ENCODE data around the gene DLK2. TPM values are rescaled to one million over a fixed set of nuclear protein-coding genes. Genes with fewer than 3 reads are reported as not detected.

The DLK2 gene
- total RNA-seq, 1 donor from 2014 or later: 3.4 TPM

- DNase-seq (ENCODE audit: extremely low spot score, unreplicated experiment): no peak
- no peaks in the 10 kb centered on the region for H3K27me3 Mint-ChIP-seq
- H3K9me3 Mint-ChIP-seq: no peaks in the 10 kb centered on the region
- H3K4me3 Mint-ChIP-seq: no peak overlapping the region
- H3K36me3 Mint-ChIP-seq: no peaks in the 10 kb centered on the region
- TF ChIP-seq CTCF (conservative IDR thresholded peaks at IDR 0.05): no peak
- no peak overlapping the region for H3K27ac Mint-ChIP-seq
- H3K4me1 Mint-ChIP-seq (ENCODE audit: unreplicated experiment): no peaks in the 10 kb centered on the region
These were observed 10.8 kb downstream of the DLK2 start for GRCh38 chr6:43444582-43444981.

- no peak overlapping the region for H3K27ac Mint-ChIP-seq
- no peaks in the 10 kb centered on the region for H3K36me3 Mint-ChIP-seq
- no peak for TF ChIP-seq CTCF (conservative IDR thresholded peaks at IDR 0.05)
- H3K4me3 Mint-ChIP-seq: no peak overlapping the region
- no peaks in the 10 kb centered on the region for H3K27me3 Mint-ChIP-seq
- no peak for DNase-seq (ENCODE audit: extremely low spot score, unreplicated experiment)
- H3K9me3 Mint-ChIP-seq: no peaks in the 10 kb centered on the region
- no peaks in the 10 kb centered on the region for H3K4me1 Mint-ChIP-seq (ENCODE audit: unreplicated experiment)
These were observed 11.3 kb downstream of the DLK2 start for GRCh38 chr6:43444036-43444435.

- H3K27ac Mint-ChIP-seq: no peak overlapping the region
- no peak overlapping the region for H3K4me3 Mint-ChIP-seq
- H3K27me3 Mint-ChIP-seq: no peaks in the 10 kb centered on the region
- no peak for TF ChIP-seq CTCF (conservative IDR thresholded peaks at IDR 0.05)
- no peak for DNase-seq (ENCODE audit: extremely low spot score, unreplicated experiment)
- peaks cover under 1% of the 10 kb centered on the region for H3K4me1 Mint-ChIP-seq (ENCODE audit: unreplicated experiment)
- no peaks in the 10 kb centered on the region for H3K36me3 Mint-ChIP-seq
- no peaks in the 10 kb centered on the region for H3K9me3 Mint-ChIP-seq
These were observed 12.4 kb downstream of the DLK2 start for GRCh38 chr6:43442935-43443334.

GRCh38 chr6:43437700-43438099, 17.6 kb downstream of the DLK2 start:
- DNase-seq (ENCODE audit: extremely low spot score, unreplicated experiment): no peak
- TF ChIP-seq CTCF (conservative IDR thresholded peaks at IDR 0.05): no peak
- Mint-ChIP-seq H3K4me3 (no peak overlapping the region), H3K27ac (peak overlapping the region; percentile 89), H3K4me1 (ENCODE audit: unreplicated experiment) (peaks cover 17% of the 10 kb centered on the region), H3K9me3 (no peaks in the 10 kb centered on the region), H3K27me3 (no peaks in the 10 kb centered on the region), H3K36me3 (peaks cover 4% of the 10 kb centered on the region)

GRCh38 chr6:43436577-43437282, 18.6 kb downstream of the DLK2 start:
- Mint-ChIP-seq H3K4me1 (ENCODE audit: unreplicated experiment) (peaks cover 17% of the 10 kb centered on the region), H3K9me3 (no peaks in the 10 kb centered on the region), H3K4me3 (peak overlapping the region; percentile 62), H3K36me3 (peaks cover 4% of the 10 kb centered on the region), H3K27me3 (no peaks in the 10 kb centered on the region), H3K27ac (peak overlapping the region; percentile 89)
- no peak for TF ChIP-seq CTCF (conservative IDR thresholded peaks at IDR 0.05)
- DNase-seq (ENCODE audit: extremely low spot score, unreplicated experiment): no peak
